Fibroblast of skin of left biceps (primary cell): ENCODE results near the gene CYB5A.
"Not testable (repeated sequence)": the region's sequence is repeated elsewhere in the genome, so short reads cannot be mapped to it uniquely, and the experiment has no call there.

Source experiments
- DNase-seq, 2 experiments: peaks; one replicate each; pipeline ENCODE4 v3.0.0-alpha.2; 2013; ENCODE audit warnings: low read depth in 2 of 2

The CYB5A gene

DNA sequence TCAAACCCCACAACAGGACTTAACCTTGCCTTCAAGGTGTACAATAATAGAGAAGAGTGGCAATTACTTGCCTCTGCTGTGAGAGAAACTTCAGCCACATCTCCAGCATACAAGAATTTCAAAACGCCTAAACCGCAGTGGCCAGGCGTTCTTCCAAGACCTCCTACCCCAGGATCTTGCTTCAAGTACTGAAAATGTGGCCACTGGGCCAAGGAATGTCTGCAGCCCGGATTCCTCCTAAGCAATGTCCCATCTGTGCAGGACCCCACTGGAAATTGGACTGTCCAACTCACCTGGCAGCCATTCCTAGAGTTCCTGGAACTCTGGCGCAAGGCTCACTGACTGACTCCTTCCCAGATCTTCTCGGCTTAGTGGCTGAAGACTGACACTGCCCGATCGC lies 2.8 kb upstream of the CYB5A start:
- no peak for DNase-seq

DNA sequence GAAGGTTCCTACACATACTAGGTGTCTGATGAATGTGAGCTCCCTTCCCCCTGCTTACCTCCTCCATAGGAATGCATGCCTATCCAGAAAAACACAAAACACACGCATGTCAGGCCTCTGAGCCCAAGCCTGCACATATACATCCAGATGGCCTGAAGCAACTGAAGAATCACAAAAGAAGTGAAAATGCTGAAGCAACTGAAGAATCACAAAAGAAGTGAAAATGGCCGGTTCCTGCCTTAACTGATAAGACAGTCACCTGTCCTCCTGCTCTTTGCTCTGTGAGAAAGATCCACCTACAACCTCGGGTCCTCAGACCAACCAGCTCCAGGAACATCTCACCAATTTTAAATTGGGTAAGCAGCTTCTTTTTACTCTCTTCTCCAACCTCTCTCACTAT lies 1.2 kb upstream of the CYB5A start:
- DNase-seq: not testable (repeated sequence)

DNA sequence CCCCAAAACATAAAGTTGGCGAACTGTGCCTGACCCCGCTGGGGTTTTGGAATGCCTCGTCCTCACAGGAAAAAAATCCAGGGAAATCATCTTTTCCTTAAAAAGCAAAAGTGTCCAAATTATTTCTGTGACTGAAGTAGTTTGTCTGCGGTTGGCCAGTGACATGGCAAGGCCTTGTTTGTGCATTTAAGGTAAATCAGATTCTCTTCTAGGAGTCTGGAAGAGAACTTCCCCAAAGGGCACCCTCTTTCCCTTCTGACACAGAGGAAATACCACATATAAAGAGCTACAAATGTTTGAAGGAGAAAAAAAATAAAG lies 737 bp upstream of the CYB5A start:
- no peak for DNase-seq

DNA sequence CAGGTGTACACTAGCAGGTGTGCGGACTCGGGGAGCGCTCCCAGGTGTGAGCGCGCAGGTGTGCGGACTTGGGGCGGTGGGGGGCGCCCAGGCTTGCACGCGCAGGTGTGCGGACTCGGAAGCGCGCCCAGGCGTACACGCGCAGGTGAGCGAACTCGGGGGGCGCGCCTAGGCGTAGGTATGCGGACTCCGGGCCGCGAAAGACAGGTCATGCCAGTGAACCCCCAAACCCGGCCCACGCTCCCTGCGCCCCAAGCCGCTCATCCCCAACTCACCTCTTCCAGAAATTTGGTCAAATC lies 342 bp downstream of the CYB5A start:
- no peak for DNase-seq

- no peak for DNase-seq
Measured at GRCh38 chr18:74290794-74291471, 830 bp downstream of the CYB5A start.

GRCh38 chr18:74290021-74290420 lies 1.7 kb downstream of the CYB5A start:
- no peak for DNase-seq

DNA sequence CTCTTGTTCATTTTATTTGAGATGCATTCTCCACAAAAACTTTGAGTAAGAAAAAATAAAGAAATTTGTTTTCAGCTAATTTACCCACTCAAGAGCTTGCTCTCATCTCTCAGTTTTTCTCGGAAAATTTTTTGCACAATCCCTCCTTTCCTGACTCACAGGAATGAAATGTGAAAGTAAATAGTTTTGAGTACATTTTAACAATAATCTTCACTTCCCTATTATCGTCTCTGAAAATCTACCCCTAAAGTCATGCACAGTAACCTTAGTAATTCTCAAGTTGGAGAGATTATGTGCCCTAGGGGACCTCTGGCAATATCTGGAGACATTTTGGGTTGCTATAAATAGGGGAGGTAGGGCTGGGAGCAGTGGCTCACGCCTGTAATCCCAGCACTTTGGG lies 2.6 kb downstream of the CYB5A start:
- no peak for DNase-seq

GRCh38 chr18:74288730-74289129 lies 3.0 kb downstream of the CYB5A start:
- DNase-seq: no peak

DNA sequence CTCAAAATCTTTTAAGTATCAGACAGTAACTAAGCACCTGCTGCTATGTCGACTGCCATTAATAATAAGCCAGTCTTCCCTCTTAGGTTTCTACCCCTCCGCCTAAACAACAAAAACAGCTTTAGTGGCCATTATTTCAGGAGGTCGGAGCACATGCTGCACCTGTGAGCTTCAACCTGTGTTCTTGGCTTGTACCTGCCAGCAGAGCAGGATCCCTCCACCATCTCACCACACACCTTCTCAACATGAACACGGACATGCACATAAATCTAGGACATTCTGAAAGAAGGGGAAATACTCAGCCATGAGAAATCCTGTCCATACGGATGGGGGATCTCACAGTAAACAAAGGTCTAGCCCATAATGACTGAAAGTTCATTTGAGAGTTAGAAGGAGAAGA lies 3.7 kb downstream of the CYB5A start:
- no peak for DNase-seq

- no peak for DNase-seq
Measured at GRCh38 chr18:74286856-74287255, 4.9 kb downstream of the CYB5A start.

- DNase-seq: no peak
Measured at GRCh38 chr18:74286106-74286855, 5.5 kb downstream of the CYB5A start.

- DNase-seq: not testable (repeated sequence)
Measured at GRCh38 chr18:74285583-74285982, 6.2 kb downstream of the CYB5A start.

GRCh38 chr18:74284980-74285355 lies 6.8 kb downstream of the CYB5A start:
- no peak for DNase-seq

DNA sequence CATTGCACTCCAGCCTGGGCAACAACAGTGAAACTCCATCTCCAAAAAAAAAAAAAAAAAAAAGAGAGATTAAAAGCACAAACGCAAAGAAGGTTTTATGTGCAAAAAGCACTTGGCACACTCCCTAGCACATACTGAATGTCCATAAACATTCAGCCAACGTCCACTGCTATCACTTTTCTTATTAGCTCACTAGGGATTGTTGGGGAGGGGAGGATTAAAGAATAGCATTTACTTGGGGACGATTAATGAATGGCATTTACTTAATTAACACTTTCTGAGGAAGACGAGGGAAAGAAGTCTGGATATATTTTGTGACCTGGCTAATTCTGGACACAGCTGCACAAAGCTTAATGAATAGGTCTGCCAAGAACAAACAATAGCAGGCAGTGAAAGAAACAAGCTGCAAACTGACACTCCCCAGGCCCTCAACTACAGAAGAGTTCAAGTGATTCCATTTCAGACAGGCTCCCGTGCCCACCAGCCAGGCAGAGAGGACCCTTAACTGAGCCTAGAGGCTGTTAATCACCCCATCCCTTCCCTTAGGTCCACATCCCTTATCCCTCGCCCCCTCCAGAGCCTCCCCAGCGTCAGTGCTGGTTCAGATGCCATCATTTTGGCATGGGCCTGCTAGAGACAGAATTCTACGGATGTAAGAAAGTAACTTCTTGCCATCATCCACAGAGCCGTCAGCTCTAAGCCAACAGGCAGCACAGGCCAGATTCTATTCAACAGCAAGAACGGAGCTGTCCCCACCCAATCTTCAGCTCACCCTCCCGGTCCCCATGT lies 7.4 kb downstream of the CYB5A start:
- DNase-seq: no peak

DNA sequence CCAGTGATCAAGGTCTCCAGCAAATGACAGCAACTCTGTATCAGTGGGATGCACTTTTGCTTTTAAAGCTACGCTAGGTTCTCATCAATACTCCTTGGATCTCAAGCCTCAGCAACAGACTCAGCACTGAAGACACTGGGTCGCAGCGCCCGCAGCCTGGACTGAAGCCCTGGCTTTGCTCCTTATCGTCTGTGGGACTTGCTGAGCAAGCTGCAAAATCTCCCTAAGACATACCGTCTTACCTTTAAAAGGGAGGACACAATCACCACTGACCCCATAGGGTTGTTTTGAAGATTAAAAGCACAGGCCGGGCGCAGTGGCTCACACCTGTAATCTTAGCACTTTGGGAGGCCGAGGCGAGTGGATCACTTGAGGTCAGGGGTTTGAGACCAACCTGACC lies 8.1 kb downstream of the CYB5A start:
- DNase-seq: no peak

GRCh38 chr18:74282755-74283554 lies 8.8 kb downstream of the CYB5A start:
- DNase-seq: no peak

- no peak for DNase-seq
Measured at GRCh38 chr18:74281980-74282754, 9.6 kb downstream of the CYB5A start.

DNA sequence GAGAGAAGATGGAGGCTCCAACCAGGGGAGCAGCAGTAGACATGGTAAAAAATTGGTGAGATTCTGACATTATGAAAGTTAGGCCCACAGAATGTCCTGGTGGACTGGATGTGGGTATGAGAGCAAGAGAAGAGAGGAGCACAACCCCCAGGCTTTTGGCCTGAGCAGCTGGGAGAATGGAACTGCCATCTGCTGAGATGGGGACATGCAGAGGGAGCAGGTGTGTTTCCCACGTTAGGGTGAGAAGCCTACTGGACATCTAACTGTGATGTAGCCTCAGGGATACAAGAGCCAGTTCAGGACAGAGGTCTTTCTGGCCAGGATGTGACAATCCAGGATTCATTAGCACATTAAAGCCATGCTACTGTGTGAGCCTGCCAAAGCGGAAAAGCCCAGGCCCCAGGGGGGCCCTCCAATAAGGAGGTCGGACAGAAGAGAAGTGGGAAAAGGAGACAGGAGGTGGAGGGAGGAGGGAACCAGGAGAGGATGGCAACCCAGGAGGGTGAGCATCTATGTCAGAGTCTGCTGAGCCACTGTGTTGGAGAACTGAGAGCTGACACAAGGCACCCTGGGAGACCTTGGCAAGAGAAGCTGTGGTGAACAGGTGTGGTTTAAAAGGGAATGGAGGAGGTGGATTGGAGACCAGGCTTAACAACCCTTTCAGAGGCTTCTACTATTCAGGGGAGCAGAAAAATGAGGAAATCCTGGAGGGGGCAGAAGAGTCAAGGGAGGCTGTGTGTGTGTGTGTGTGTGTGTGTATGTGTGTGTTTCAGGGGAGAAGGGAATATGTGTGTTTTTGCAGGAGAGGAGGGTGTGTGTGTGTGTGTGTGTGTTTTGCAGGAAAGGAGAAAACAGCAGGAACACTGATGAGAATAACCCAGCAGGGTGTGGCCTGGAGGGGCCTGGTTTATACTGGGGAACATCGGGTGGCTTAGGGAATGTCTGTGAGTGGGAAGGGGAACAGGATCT lies 10.5 kb downstream of the CYB5A start:
- DNase-seq: no peak

GRCh38 chr18:74278983-74279382 lies 12.8 kb downstream of the CYB5A start:
- no peak for DNase-seq

DNA sequence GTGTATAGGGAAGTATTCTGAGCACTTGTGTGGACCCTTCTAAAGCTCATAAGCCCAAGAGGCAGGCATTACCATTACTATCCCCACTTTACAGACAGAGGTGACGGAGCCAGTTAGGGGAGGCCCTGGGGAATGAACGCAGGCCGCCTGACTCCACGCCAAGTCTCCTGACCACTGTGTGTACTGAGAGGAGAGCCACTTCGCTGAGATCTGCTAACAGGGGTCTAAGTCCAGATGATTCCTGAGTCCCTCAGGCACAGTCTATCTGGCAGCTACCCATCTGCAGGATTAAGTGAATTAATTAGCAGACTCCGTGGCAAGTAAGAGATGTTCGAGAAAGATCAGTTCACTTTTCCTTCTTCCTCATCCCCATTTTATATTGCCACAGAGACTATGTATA lies 13.7 kb downstream of the CYB5A start:
- no peak for DNase-seq
